CD4-positive, alpha-beta memory T cell (primary cell): ENCODE results near the gene SYNM. TPM values are rescaled to one million over a fixed set of nuclear protein-coding genes. Genes with fewer than 3 reads are reported as not detected.
A peak's percentile ranks its signal among the peaks of the same experiment; 100 is the strongest.

Experiments
- CTCF ChIA-PET: fragments of 350-600 bp; sonication (Branson Sonifier 250); formaldehyde crosslinking; loops from one replicate; lab custom pipeline; 2021; ENCODE audit warnings: inconsistent platforms; ENCODE audit not compliant: partially characterized antibody; lab: Charles Lee
- POLR2A ChIA-PET: fragments of 350-600 bp; sonication (Branson Sonifier 250); formaldehyde crosslinking; loops from one replicate; lab custom pipeline; 2021; ENCODE audit not compliant: partially characterized antibody; lab: Charles Lee
- DNase-seq, 5 donors: peaks; one replicate each; pipeline versions ENCODE4 v3.0.0 to v3.0.0-alpha.2; 2020 to 2022; ENCODE audit warnings: mixed read lengths in 1 of 5
- H3K27ac ChIP-seq: one replicate; pipeline ENCODE4 v1.7.0; 2013; ENCODE audit warnings: low read depth, low read length
- H3K27me3 ChIP-seq: 2 replicates; pipeline ENCODE4 v1.7.0; 2013; ENCODE audit warnings: mild to moderate bottlenecking, low read length, moderate library complexity; ENCODE audit not compliant: insufficient read depth
- H3K36me3 ChIP-seq: 2 replicates; pipeline ENCODE4 v1.7.0; 2013; ENCODE audit warnings: mild to moderate bottlenecking, low read length, moderate library complexity; ENCODE audit not compliant: insufficient read depth
- H3K4me1 ChIP-seq: 2 replicates; pipeline ENCODE4 v1.7.0; 2013; ENCODE audit warnings: mild to moderate bottlenecking, low read length, moderate library complexity; ENCODE audit not compliant: insufficient read depth
- H3K4me3 ChIP-seq, 2 donors: one replicate each; pipeline ENCODE4 v1.7.0; 2013; ENCODE audit warnings: low read length in 2 of 2, mild to moderate bottlenecking in 1 of 2
- H3K9me3 ChIP-seq, 2 donors: one replicate each; pipeline ENCODE4 v1.7.0; 2013; ENCODE audit warnings: low read length in 2 of 2, control low read depth in 1 of 2; ENCODE audit not compliant: control insufficient read depth in 1 of 2
- H3K27ac Mint-ChIP-seq, 7 donors: one replicate each; pipeline ENCODE4 v1.8.0; 2020 to 2021; ENCODE audit warnings: mixed read lengths in 7 of 7, mild to moderate bottlenecking in 6 of 7, inconsistent platforms in 3 of 7, moderate library complexity in 3 of 7
- H3K27me3 Mint-ChIP-seq, 2 donors: one replicate each; pipeline ENCODE4 v1.8.0; 2020 to 2021; ENCODE audit warnings: mixed read lengths in 2 of 2
- H3K36me3 Mint-ChIP-seq, 2 donors: one replicate each; pipeline ENCODE4 v1.8.0; 2020 to 2021; ENCODE audit warnings: mixed read lengths in 2 of 2, inconsistent platforms in 1 of 2, mild to moderate bottlenecking in 1 of 2
- H3K4me1 Mint-ChIP-seq, 4 donors: one replicate each; pipeline ENCODE4 v1.8.0; 2020 to 2021; ENCODE audit warnings: mixed read lengths in 4 of 4, mild to moderate bottlenecking in 1 of 4
- H3K4me3 Mint-ChIP-seq, 8 donors: one replicate each; pipeline ENCODE4 v1.8.0; 2020 to 2021; ENCODE audit warnings: mixed read lengths in 8 of 8, mild to moderate bottlenecking in 7 of 8, moderate library complexity in 6 of 8, inconsistent platforms in 3 of 8
- H3K9me3 Mint-ChIP-seq, 8 donors: one replicate each; pipeline ENCODE4 v1.8.0; 2020 to 2021; ENCODE audit warnings: mixed read lengths in 8 of 8, mild to moderate bottlenecking in 5 of 8, inconsistent platforms in 3 of 8, moderate library complexity in 1 of 8
- intact Hi-C: fragments of 100-400 bp; cut with micrococcal nuclease; formaldehyde crosslinking; loops from one replicate; pipeline ENCODE4 v1.15.1; 2023
- polyA plus RNA-seq, 2 donors: library from polyadenylated mRNA; unstranded; fragments of 300-500 nt; fragmentation: Illumina TruSeq; gene quantifications; one replicate each; pipeline ENCODE4 v1.2.3, GENCODE V29; 2021
- total RNA-seq, 2 experiments: library from RNA; stranded (reverse); gene quantifications; one replicate each; pipeline ENCODE4 v1.2.3, GENCODE V29; 2021

SYNM gene
- total and polyA plus RNA-seq, 4 experiments from 2014 or later = 0.09 to 14.2 (median 7.0) TPM

DNA sequence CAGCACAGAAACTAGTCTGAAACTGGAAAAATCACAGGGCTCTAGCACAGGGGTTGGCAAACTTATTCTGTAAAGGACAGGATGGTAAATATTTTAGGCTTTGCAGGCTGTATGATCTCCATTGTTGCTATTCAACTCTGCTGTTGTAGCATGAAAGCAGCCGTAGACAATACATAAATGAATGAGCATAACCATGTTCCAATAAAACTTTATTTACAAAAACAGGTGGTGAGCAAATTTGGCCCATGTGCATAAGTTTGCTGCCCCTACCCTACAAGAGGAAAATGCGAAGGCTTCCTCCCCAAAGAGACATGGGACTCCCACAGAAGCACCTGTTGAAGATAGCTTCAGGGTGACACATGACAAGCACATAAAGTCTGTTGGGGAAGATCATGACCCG is 59.2 kb downstream of the SYNM start:
- Mint-ChIP-seq H3K9me3 (no peaks in the 10 kb centered on the region), H3K36me3 (no peaks in the 10 kb centered on the region), H3K27ac (no peak overlapping the region), H3K27me3 (no peaks in the 10 kb centered on the region), H3K4me3 (no peak overlapping the region), H3K4me1 (peaks cover 6 to 22% (median 12%) of the 10 kb centered on the region in 4 donors)
- no peak overlapping the region for H3K4me3 ChIP-seq
- no peak overlapping the region for H3K27ac ChIP-seq
- H3K36me3 ChIP-seq = no peaks in the 10 kb centered on the region
- CTCF ChIA-PET = interaction anchor here (1.8 kb wide), 1 partner anchor 13 kb away, joined by 5 read pairs; no protein-coding TSS in a partner anchor
- intact Hi-C loops = no loop called here
- peaks cover 12% of the 10 kb centered on the region for H3K4me1 ChIP-seq
- H3K27me3 ChIP-seq = no peaks in the 10 kb centered on the region
- H3K9me3 ChIP-seq = no peaks in the 10 kb centered on the region
- POLR2A ChIA-PET = no interaction called here
- DNase-seq = no peak

DNA sequence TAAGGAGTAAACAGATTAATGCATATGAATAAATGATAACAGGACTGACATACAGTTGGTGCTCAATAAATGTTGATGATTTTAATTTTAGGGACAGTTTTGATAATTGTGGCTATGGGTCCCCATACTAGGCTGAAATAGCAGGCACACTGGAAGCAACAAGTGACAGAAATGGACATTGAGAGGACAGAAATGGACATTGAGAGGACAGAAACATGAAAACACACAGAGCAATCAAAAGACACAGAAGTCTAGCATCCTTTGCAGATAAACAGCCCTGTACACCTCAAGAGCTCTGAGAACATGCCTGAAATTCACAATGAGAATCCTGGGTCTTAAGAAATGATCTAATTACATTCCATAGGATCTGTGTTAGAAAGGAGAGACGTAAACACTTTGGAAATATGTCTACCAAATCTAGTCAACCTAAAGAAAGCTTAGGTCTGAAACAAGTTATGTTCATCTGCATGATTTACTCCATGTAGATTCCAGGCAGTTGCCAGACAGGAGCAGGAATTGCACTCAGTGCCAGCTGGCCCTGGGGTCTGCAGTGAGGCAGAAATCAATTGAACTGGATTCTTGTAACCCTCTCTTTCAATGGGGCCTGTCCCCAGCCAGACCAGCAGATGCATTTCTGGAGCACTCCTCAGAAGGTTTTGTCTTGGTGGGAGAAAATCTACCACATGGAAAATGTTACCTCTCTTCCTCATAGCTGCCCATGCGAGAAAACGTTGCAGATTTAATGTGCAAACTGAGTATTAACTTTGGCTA is 60.3 kb downstream of the SYNM start:
- intact Hi-C loops = no loop called here
- peak overlapping the region in 1 of 7 donors; percentile 10 for H3K27ac Mint-ChIP-seq
- Histone ChIP-seq H3K9me3 (no peaks in the 10 kb centered on the region), H3K27ac (no peak overlapping the region), H3K4me1 (peaks cover 12% of the 10 kb centered on the region), H3K27me3 (no peaks in the 10 kb centered on the region), H3K36me3 (no peaks in the 10 kb centered on the region), H3K4me3 (no peak overlapping the region)
- no peaks in the 10 kb centered on the region for H3K27me3 Mint-ChIP-seq
- peaks cover 6 to 22% (median 12%) of the 10 kb centered on the region in 4 donors for H3K4me1 Mint-ChIP-seq
- POLR2A ChIA-PET = no interaction called here
- CTCF ChIA-PET = interaction anchor here (1.8 kb wide), 1 partner anchor 12 kb away, joined by 5 read pairs; no protein-coding TSS in a partner anchor
- no peak for DNase-seq
- H3K4me3 Mint-ChIP-seq = no peak overlapping the region
- no peaks in the 10 kb centered on the region for H3K36me3 Mint-ChIP-seq
- no peaks in the 10 kb centered on the region for H3K9me3 Mint-ChIP-seq

DNA sequence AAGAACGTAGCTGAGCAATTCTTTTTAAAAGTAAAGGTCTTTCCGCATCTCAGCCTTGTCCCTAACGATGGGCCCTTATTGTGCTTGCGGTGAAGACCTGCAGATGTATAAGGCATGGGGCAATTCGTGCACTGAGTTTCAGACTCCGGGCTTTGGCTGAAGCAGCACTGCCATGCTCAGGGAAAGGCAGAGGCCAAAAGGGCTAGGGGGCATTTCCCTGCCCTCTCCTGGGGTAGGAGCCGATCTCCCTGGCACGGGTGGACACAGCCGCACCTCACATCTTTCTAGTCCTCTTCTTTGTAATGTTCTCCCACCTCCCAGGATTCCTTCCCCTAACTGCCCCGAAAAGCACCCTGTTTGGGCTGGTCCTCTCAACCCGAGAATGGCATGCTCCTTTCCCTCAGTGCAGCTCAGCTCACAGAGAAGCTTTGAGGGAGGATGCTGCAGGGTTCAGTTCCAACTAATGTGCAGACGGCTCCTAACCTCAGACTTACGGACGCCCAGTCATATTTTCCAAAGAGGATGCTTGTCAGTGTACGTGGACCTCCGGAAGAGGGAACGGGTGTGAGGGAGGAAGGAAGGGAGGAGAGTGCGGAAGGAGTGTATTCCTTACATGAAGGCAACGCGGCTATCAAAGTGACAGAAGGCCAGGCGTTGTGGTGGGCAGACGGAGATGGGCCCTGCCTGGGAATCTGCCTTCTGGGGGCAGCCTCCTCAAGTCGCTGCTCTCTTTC is 61.2 kb downstream of the SYNM start:
- H3K9me3 Mint-ChIP-seq = no peaks in the 10 kb centered on the region
- H3K4me3 Mint-ChIP-seq = no peak overlapping the region
- intact Hi-C loops = no loop called here
- Histone ChIP-seq H3K4me3 (no peak overlapping the region), H3K27ac (no peak overlapping the region), H3K4me1 (peaks cover 12% of the 10 kb centered on the region), H3K27me3 (no peaks in the 10 kb centered on the region), H3K36me3 (no peaks in the 10 kb centered on the region), H3K9me3 (no peaks in the 10 kb centered on the region)
- peaks cover 6 to 22% (median 12%) of the 10 kb centered on the region in 4 donors for H3K4me1 Mint-ChIP-seq
- ChIA-PET POLR2A (no interaction called here), CTCF (no interaction called here)
- H3K36me3 Mint-ChIP-seq = no peaks in the 10 kb centered on the region
- no peaks in the 10 kb centered on the region for H3K27me3 Mint-ChIP-seq
- DNase-seq = no peak
- H3K27ac Mint-ChIP-seq = peak overlapping the region in 1 of 7 donors; percentile 9

DNA sequence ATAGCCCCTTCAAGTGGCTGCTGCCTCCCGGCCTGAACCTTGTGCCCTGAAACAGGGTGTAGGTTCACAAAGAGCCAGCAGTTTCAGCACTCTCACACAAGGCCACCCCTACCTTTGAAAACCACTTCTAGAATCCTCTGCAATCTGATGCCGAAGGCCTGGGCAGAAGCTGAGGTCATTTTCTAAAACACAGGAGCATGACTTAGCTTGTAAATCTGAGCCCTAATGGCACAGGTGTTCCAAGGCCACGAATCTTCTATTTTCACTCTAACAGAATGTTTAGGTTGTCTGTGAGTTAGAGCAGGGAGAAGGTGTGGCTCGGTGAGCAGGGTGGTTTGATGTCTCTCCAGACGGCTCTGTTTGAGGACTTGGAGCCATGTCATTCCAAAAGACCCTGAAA is 62.3 kb downstream of the SYNM start:
- Histone ChIP-seq H3K4me1 (peaks cover 12% of the 10 kb centered on the region), H3K27ac (no peak overlapping the region), H3K9me3 (no peaks in the 10 kb centered on the region), H3K36me3 (no peaks in the 10 kb centered on the region), H3K4me3 (no peak overlapping the region), H3K27me3 (no peaks in the 10 kb centered on the region)
- POLR2A ChIA-PET = no interaction called here
- Mint-ChIP-seq H3K27me3 (no peaks in the 10 kb centered on the region), H3K36me3 (no peaks in the 10 kb centered on the region), H3K27ac (peak overlapping the region in 1 of 7 donors; percentile 66), H3K9me3 (no peaks in the 10 kb centered on the region), H3K4me1 (peaks cover 6 to 22% (median 12%) of the 10 kb centered on the region in 4 donors), H3K4me3 (no peak overlapping the region)
- DNase-seq = no peak
- CTCF ChIA-PET = no interaction called here
- intact Hi-C loops = no loop called here

DNA sequence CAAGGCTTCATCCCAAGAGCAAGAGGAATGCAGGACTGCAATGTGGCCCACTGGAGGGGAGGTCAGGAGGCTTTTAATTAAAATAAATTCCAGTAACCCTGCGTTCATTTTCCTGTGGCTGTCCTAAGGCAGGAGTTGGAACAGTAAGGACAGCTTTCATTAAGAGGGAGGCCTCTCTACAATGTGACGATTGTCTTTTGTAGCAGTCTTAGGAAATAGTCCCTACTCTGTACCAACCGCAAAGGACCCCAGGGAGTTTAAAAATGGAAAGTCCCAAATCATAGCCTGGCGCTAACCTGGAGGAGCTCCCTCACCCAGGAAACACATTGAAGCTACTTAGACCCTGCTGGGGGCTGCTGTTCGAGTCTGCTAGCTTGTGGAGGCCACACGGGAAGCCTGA is 62.8 kb downstream of the SYNM start:
- Mint-ChIP-seq H3K27ac (no peak overlapping the region), H3K9me3 (no peaks in the 10 kb centered on the region), H3K4me3 (no peak overlapping the region), H3K36me3 (no peaks in the 10 kb centered on the region), H3K27me3 (no peaks in the 10 kb centered on the region), H3K4me1 (peaks cover 6 to 22% (median 12%) of the 10 kb centered on the region in 4 donors)
- no peaks in the 10 kb centered on the region for H3K9me3 ChIP-seq
- DNase-seq = no peak
- no peak overlapping the region for H3K4me3 ChIP-seq
- H3K4me1 ChIP-seq = peaks cover 12% of the 10 kb centered on the region
- H3K27ac ChIP-seq = no peak overlapping the region
- ChIA-PET CTCF (no interaction called here), POLR2A (no interaction called here)
- intact Hi-C loops = no loop called here
- H3K36me3 ChIP-seq = no peaks in the 10 kb centered on the region
- no peaks in the 10 kb centered on the region for H3K27me3 ChIP-seq

DNA sequence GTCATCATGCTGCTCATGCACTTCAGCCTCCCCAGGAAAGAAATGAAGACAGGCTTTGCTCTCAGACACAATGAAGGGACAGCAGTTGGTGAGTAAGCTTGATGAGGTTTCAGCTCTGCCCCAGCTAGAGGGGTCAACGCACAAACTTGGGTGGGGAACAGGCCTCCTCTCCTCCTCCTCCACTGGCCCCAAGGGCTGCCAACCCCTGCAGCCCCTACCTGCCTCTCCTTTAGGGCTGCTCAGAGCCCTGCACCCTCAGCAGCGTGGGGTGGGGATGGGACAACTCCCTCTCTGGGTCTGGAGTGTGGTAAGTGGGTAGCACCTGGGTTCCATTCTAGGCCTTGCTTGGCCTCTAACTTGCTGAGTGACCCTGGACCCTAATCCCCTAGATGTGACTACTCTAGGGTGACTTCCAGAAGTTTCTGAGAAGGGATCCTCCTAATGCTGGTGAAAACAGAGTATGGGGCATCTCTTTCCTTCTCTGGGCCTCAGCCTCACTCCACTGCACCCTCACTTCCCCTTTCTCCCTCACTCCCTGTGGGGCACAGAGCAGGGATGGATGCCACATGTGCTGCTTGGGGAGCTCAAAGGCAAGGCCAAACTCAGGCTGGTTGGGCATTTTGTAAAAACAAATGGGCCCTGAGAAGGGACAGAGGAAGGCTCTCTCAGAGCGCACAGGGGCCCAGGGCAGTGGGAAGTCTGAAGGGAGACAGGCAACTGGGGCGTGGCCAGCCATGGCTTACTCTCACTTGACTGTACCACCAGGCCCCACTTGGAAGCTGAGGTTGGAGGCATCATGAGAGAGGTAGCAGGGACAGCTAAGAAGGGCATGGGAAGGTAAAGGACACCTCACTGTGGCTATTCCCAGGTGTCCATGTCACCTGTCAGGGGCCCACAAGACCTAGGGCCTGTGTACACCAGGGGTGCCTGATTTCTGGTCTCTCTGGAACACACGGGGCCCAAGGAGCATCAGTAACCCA is 64.0 kb downstream of the SYNM start:
- Mint-ChIP-seq H3K4me3 (no peak overlapping the region), H3K27ac (no peak overlapping the region), H3K27me3 (no peaks in the 10 kb centered on the region), H3K9me3 (no peaks in the 10 kb centered on the region), H3K4me1 (peaks cover 0 to 9% (median 3%) of the 10 kb centered on the region in 4 donors), H3K36me3 (no peaks in the 10 kb centered on the region)
- intact Hi-C loops = no loop called here
- no peak for DNase-seq
- no peaks in the 10 kb centered on the region for H3K27me3 ChIP-seq
- no peak overlapping the region for H3K27ac ChIP-seq
- H3K9me3 ChIP-seq = no peaks in the 10 kb centered on the region
- H3K4me1 ChIP-seq = peaks cover 4% of the 10 kb centered on the region
- ChIA-PET POLR2A (no interaction called here), CTCF (no interaction called here)
- H3K4me3 ChIP-seq = no peak overlapping the region
- no peaks in the 10 kb centered on the region for H3K36me3 ChIP-seq
